OCI-LY1 (cell line): ENCODE measurements around the gene PIAS4.

ENCODE experiments used
- EZH2 ChIP-seq: fragments of 200-600 bp; sonication (generic), shearing (Covaris generic); IDR thresholded peaks from 2 replicates; pipeline ENCODE4 v1.8.0; 2017; ENCODE audit warnings: borderline replicate concordance, mixed run types, mild to moderate bottlenecking, antibody characterized with exemption, low read length, moderate library complexity, mixed read lengths
- TF ChIP-seq, protein P1 (sequence below): fragments of 200-600 bp; sonication (generic), shearing (Covaris generic); IDR thresholded peaks from 2 replicates; pipeline ENCODE4 v1.5.1; 2017; ENCODE audit warnings: mild to moderate bottlenecking, antibody characterized with exemption, low read length, moderate library complexity, mixed read lengths

DNA sequence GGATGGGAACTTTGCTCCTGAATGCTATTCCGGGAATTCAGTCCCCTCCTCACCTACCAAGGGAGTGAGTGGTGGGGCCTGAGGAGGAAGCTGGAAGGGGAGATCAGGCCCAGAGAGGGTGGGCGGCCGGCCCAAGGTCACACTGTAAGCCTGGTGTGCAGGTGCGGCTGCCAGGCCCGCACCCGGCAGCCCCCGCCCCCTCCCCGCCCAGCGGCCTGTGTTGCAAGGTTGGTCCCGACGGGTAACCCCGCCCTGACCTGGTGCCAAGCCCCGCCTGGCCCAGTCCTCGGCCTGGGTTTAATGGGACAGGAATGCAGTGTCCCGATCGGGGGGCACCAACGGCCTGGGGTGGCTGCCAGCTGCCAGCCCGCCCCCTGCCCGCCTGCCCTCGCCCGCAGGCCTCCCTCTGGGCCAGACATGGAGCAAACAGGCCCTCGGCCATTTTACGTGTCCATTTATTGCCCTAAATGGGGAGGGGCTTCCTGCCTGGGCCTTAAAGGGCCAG lies 53.7 kb downstream of the PIAS4 start:
- TF ChIP-seq, protein P1, sequence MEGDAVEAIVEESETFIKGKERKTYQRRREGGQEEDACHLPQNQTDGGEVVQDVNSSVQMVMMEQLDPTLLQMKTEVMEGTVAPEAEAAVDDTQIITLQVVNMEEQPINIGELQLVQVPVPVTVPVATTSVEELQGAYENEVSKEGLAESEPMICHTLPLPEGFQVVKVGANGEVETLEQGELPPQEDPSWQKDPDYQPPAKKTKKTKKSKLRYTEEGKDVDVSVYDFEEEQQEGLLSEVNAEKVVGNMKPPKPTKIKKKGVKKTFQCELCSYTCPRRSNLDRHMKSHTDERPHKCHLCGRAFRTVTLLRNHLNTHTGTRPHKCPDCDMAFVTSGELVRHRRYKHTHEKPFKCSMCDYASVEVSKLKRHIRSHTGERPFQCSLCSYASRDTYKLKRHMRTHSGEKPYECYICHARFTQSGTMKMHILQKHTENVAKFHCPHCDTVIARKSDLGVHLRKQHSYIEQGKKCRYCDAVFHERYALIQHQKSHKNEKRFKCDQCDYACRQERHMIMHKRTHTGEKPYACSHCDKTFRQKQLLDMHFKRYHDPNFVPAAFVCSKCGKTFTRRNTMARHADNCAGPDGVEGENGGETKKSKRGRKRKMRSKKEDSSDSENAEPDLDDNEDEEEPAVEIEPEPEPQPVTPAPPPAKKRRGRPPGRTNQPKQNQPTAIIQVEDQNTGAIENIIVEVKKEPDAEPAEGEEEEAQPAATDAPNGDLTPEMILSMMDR, result no peak
- no peak for TF ChIP-seq EZH2
